DOHH2 (cell line): ENCODE data around the gene GRIK2.

Experiments
- CTCF ChIP-seq: fragments of 200-600 bp; sonication (generic); IDR thresholded peaks from one replicate; pipeline ENCODE4 v1.5.1; 2014; ENCODE audit warnings: antibody characterized with exemption, mild to moderate bottlenecking, low read depth, low read length; ENCODE audit not compliant: poor library complexity, severe bottlenecking
- EZH2phosphoT487 ChIP-seq: fragments of 200-600 bp; sonication (generic); IDR thresholded peaks from 2 replicates; pipeline ENCODE4 v1.6.1; 2017; ENCODE audit warnings: borderline replicate concordance, mild to moderate bottlenecking, antibody characterized with exemption, low read length, moderate library complexity, mixed read lengths

- TF ChIP-seq CTCF: no peak
- TF ChIP-seq EZH2phosphoT487: no peak
Observed at GRCh38 chr6:101961357-101961756, 567.8 kb downstream of the GRIK2 start.
